Neural progenitor cell (in vitro differentiated cells): Measurements from ENCODE around the gene GPR65. TPM values are rescaled to one million over a fixed set of nuclear protein-coding genes. Genes with fewer than 3 reads are reported as not detected.

Experiments
- DNase-seq: peaks from one replicate; pipeline ENCODE4 v3.0.0-alpha.2; 2016; ENCODE audit warnings: low spot score
- H2AFZ ChIP-seq: fragments of 200-600 bp; sonication (generic); replicated peaks from 2 replicates; pipeline ENCODE4 v1.6.1; 2016; ENCODE audit warnings: antibody characterized with exemption
- H3F3A ChIP-seq: fragments of 200-600 bp; sonication (generic); 2 replicates; pipeline ENCODE4 v1.6.1; 2016; ENCODE audit warnings: antibody characterized with exemption, low read depth
- H3K27ac ChIP-seq: fragments of 200-600 bp; sonication (generic); 2 replicates; pipeline ENCODE4 v1.5.1; 2016; ENCODE audit warnings: mild to moderate bottlenecking
- H3K27me3 ChIP-seq: fragments of 200-600 bp; sonication (generic); 2 replicates; pipeline ENCODE4 v1.6.1; 2016; ENCODE audit warnings: mild to moderate bottlenecking, moderate library complexity
- H3K36me3 ChIP-seq: fragments of 200-600 bp; sonication (generic); 2 replicates; pipeline ENCODE4 v1.5.1; 2016
- H3K4me1 ChIP-seq: fragments of 200-600 bp; sonication (generic); 2 replicates; pipeline ENCODE4 v1.6.1; 2016; ENCODE audit warnings: mixed run types
- H3K4me2 ChIP-seq: fragments of 200-600 bp; sonication (generic); 2 replicates; pipeline ENCODE4 v1.6.1; 2016
- H3K4me3 ChIP-seq: fragments of 200-600 bp; sonication (generic); 2 replicates; pipeline ENCODE4 v1.5.1; 2016
- H3K79me2 ChIP-seq: fragments of 200-600 bp; sonication (generic); 2 replicates; pipeline ENCODE4 v1.6.1; 2016; ENCODE audit warnings: low read depth
- H3K9ac ChIP-seq: fragments of 200-600 bp; sonication (generic); 2 replicates; pipeline ENCODE4 v1.6.1; 2016
- H3K9me3 ChIP-seq: fragments of 200-600 bp; sonication (generic); 2 replicates; pipeline ENCODE4 v1.5.1; 2016; ENCODE audit warnings: low read depth
- H4K20me1 ChIP-seq: fragments of 200-600 bp; sonication (generic); 2 replicates; pipeline ENCODE4 v1.6.1; 2016; ENCODE audit warnings: low read depth
- H3K27ac Mint-ChIP-seq: 3 replicates; pipeline ENCODE4 v1.8.0; 2021; ENCODE audit warnings: mixed read lengths
- H3K27me3 Mint-ChIP-seq: 2 replicates; pipeline ENCODE4 v1.8.0; 2022; ENCODE audit warnings: low read depth, mild to moderate bottlenecking, inconsistent platforms, moderate library complexity, mixed read lengths; ENCODE audit not compliant: insufficient read depth
- H3K36me3 Mint-ChIP-seq: 3 replicates; pipeline ENCODE4 v1.8.0; 2021; ENCODE audit warnings: mixed read lengths
- H3K4me1 Mint-ChIP-seq: 3 replicates; pipeline ENCODE4 v1.8.0; 2021; ENCODE audit warnings: mixed read lengths
- H3K4me3 Mint-ChIP-seq: 3 replicates; pipeline ENCODE4 v1.8.0; 2021; ENCODE audit warnings: mild to moderate bottlenecking, moderate library complexity, mixed read lengths
- H3K9me3 Mint-ChIP-seq: 3 replicates; pipeline ENCODE4 v1.8.0; 2020; ENCODE audit warnings: mixed read lengths
- CTCF ChIP-seq: fragments of 200-600 bp; sonication (generic); IDR thresholded peaks from 2 replicates; pipeline ENCODE4 v1.5.1; 2017; ENCODE audit warnings: antibody characterized with exemption, mild to moderate bottlenecking
- EZH2 ChIP-seq: fragments of 200-600 bp; sonication (generic); IDR thresholded peaks from 2 replicates; pipeline ENCODE4 v1.6.1; 2017; ENCODE audit warnings: antibody characterized with exemption, mild to moderate bottlenecking, moderate library complexity
- EZH2phosphoT487 ChIP-seq: fragments of 200-600 bp; sonication (generic); IDR thresholded peaks from 2 replicates; pipeline ENCODE4 v1.6.1; 2017; ENCODE audit warnings: antibody characterized with exemption
- total RNA-seq: library from RNA; depleted of rRNA; stranded (reverse); fragments of >200 nt; gene quantifications from 2 replicates; pipeline ENCODE4 v1.2.3, GENCODE V29; 2015; ENCODE audit warnings: low replicate concordance

GPR65 gene
- total RNA-seq, 1 donor from 2014 or later, result not detected

GRCh38 chr14:88025313-88025712 is 20.4 kb downstream of the GPR65 start:
- Histone ChIP-seq H3K4me3 (no peak overlapping the region), H4K20me1 (no peaks in the 10 kb centered on the region), H3K79me2 (no peaks in the 10 kb centered on the region), H3K4me1 (peaks cover 15% of the 10 kb centered on the region), H3K27ac (no peak overlapping the region), H3K27me3 (no peaks in the 10 kb centered on the region), H3K36me3 (no peaks in the 10 kb centered on the region), H3K4me2 (no peak overlapping the region), H2AFZ (no peak overlapping the region), H3K9ac (no peak overlapping the region), H3K9me3 (no peaks in the 10 kb centered on the region), H3F3A (no peaks in the 10 kb centered on the region)
- TF ChIP-seq EZH2phosphoT487, result no peak
- no peak for TF ChIP-seq CTCF
- TF ChIP-seq EZH2, result no peak
- Mint-ChIP-seq H3K27me3 (peaks cover 2% of the 10 kb centered on the region), H3K36me3 (no peaks in the 10 kb centered on the region), H3K4me1 (peaks cover 16% of the 10 kb centered on the region), H3K27ac (no peak overlapping the region), H3K9me3 (no peaks in the 10 kb centered on the region), H3K4me3 (no peak overlapping the region)
- no peak for DNase-seq

- no peak overlapping the region for H3K27ac ChIP-seq
- Mint-ChIP-seq H3K9me3 (no peaks in the 10 kb centered on the region), H3K27me3 (peaks cover 2% of the 10 kb centered on the region), H3K4me3 (no peak overlapping the region), H3K27ac (no peak overlapping the region), H3K36me3 (no peaks in the 10 kb centered on the region), H3K4me1 (peaks cover 16% of the 10 kb centered on the region)
- no peak overlapping the region for H3K9ac ChIP-seq
- H3K27me3 ChIP-seq, result no peaks in the 10 kb centered on the region
- DNase-seq, result no peak
- H3K4me2 ChIP-seq, result no peak overlapping the region
- no peak overlapping the region for H2AFZ ChIP-seq
- no peaks in the 10 kb centered on the region for H3K79me2 ChIP-seq
- no peak overlapping the region for H3K4me3 ChIP-seq
- no peaks in the 10 kb centered on the region for H3F3A ChIP-seq
- no peaks in the 10 kb centered on the region for H3K36me3 ChIP-seq
- TF ChIP-seq EZH2, result no peak
- H3K4me1 ChIP-seq, result peaks cover 15% of the 10 kb centered on the region
- H4K20me1 ChIP-seq, result no peaks in the 10 kb centered on the region
- no peaks in the 10 kb centered on the region for H3K9me3 ChIP-seq
Measured at GRCh38 chr14:88026890-88027289, 22.0 kb downstream of the GPR65 start.

- Histone ChIP-seq H3K4me2 (no peak overlapping the region), H3F3A (no peaks in the 10 kb centered on the region), H3K9me3 (no peaks in the 10 kb centered on the region), H3K27me3 (no peaks in the 10 kb centered on the region), H2AFZ (no peak overlapping the region), H3K36me3 (no peaks in the 10 kb centered on the region), H3K79me2 (no peaks in the 10 kb centered on the region), H3K27ac (no peak overlapping the region), H3K4me1 (no peaks in the 10 kb centered on the region), H3K9ac (no peak overlapping the region), H3K4me3 (no peak overlapping the region), H4K20me1 (no peaks in the 10 kb centered on the region)
- Mint-ChIP-seq H3K27ac (no peak overlapping the region), H3K9me3 (no peaks in the 10 kb centered on the region), H3K4me1 (no peaks in the 10 kb centered on the region), H3K4me3 (no peak overlapping the region), H3K27me3 (peaks cover 2% of the 10 kb centered on the region), H3K36me3 (no peaks in the 10 kb centered on the region)
- TF ChIP-seq CTCF (no peak), EZH2phosphoT487 (no peak), EZH2 (no peak)
- DNase-seq, result no peak
Measured at GRCh38 chr14:88029500-88029899, 24.6 kb downstream of the GPR65 start.

- H3K36me3 ChIP-seq, result no peaks in the 10 kb centered on the region
- no peak for DNase-seq
- H3K27me3 ChIP-seq, result no peaks in the 10 kb centered on the region
- TF ChIP-seq EZH2, result no peak
- no peak for TF ChIP-seq EZH2phosphoT487
- TF ChIP-seq CTCF, result no peak
- Mint-ChIP-seq H3K27me3 (peaks cover 2% of the 10 kb centered on the region), H3K27ac (no peak overlapping the region), H3K36me3 (no peaks in the 10 kb centered on the region), H3K4me3 (no peak overlapping the region), H3K9me3 (no peaks in the 10 kb centered on the region), H3K4me1 (no peaks in the 10 kb centered on the region)
- no peak overlapping the region for H3K27ac ChIP-seq
- no peaks in the 10 kb centered on the region for H3K79me2 ChIP-seq
- H3K9me3 ChIP-seq, result no peaks in the 10 kb centered on the region
- no peak overlapping the region for H3K9ac ChIP-seq
- H3K4me1 ChIP-seq, result no peaks in the 10 kb centered on the region
- H3F3A ChIP-seq, result no peaks in the 10 kb centered on the region
- H4K20me1 ChIP-seq, result no peaks in the 10 kb centered on the region
- no peak overlapping the region for H2AFZ ChIP-seq
- H3K4me3 ChIP-seq, result no peak overlapping the region
- no peak overlapping the region for H3K4me2 ChIP-seq
Measured at GRCh38 chr14:88030079-88030478, 25.1 kb downstream of the GPR65 start.
